Measurements from ENCODE around the gene PID1. TPM values are rescaled to one million over a fixed set of nuclear protein-coding genes. Genes with fewer than 3 reads are reported as not detected.

The PID1 gene
- total RNA-seq, 4 donors from 2014 or later: 6.4 to 20.6 (median 14.5) TPM

DNA sequence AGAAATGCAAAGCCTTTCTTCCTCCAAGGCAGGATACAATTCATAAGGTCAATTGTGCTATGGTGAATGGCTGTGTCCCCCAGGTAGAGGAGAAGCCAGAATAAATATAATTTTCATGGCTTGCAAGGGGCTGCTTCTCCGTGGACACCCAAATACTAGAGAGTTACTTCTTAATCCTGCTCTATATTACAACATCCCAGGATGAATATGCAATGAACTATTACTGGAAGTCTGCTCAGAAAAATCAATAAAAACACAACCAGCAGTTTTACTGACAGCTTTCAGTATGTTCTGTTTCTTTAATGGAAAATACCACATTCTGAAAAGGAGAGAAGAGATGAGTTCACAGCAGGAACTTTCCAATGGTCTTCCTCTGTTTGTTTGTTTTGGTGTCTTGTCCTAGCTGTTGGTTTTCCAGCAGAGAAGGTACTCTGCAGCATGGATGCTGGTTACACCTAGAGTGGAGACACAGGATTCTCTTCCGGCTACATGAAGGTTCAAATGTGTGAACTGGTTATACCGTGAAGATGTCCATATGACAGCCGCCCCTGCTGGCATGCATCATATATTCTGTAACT lies 213.0 kb downstream of the PID1 start:
- Histone ChIP-seq H3K4me1 (no peaks in the 10 kb centered on the region), H3K27ac (no peak overlapping the region), H3K27me3 (no peaks in the 10 kb centered on the region), H3K4me3 (no peak overlapping the region), H3K9me3 (no peaks in the 10 kb centered on the region), H3K36me3 (no peaks in the 10 kb centered on the region)
- 67% methylated on average over 4 of the region's 4 CpGs for whole genome bisulfite sequencing
- TF ChIP-seq POLR2AphosphoS5 (IDR thresholded peaks at IDR 0.05) (no peak), EP300 (IDR thresholded peaks at IDR 0.05) (no peak), POLR2A (IDR thresholded peaks at IDR 0.05) (no peak)
- TF ChIP-seq, protein P1, sequence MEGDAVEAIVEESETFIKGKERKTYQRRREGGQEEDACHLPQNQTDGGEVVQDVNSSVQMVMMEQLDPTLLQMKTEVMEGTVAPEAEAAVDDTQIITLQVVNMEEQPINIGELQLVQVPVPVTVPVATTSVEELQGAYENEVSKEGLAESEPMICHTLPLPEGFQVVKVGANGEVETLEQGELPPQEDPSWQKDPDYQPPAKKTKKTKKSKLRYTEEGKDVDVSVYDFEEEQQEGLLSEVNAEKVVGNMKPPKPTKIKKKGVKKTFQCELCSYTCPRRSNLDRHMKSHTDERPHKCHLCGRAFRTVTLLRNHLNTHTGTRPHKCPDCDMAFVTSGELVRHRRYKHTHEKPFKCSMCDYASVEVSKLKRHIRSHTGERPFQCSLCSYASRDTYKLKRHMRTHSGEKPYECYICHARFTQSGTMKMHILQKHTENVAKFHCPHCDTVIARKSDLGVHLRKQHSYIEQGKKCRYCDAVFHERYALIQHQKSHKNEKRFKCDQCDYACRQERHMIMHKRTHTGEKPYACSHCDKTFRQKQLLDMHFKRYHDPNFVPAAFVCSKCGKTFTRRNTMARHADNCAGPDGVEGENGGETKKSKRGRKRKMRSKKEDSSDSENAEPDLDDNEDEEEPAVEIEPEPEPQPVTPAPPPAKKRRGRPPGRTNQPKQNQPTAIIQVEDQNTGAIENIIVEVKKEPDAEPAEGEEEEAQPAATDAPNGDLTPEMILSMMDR (IDR thresholded peaks at IDR 0.05): no peak
- no peak for DNase-seq (ENCODE audit: low spot score in 2 of 2)

DNA sequence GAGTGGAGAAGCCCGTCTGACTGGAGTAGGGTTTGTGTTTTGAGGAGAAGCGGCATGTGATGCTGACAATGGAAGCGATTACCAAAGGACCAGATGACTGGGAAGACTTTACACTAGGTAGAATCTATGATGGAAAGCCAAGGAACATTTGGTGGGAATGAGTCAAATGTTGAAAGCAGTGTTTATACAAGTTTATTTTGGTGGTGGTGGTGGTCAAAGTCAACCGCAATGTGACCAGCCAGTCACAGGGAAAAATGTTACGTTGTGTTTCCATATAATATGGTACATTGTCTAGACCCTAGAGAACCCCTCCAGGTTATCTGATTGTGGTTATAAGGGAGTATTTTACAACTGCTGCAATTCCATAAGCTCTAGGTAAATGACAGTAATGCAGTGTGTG lies 216.8 kb downstream of the PID1 start:
- Histone ChIP-seq H3K27me3 (no peaks in the 10 kb centered on the region), H3K36me3 (no peaks in the 10 kb centered on the region), H3K9me3 (no peaks in the 10 kb centered on the region), H3K4me1 (no peaks in the 10 kb centered on the region), H3K27ac (no peak overlapping the region), H3K4me3 (no peak overlapping the region)
- TF ChIP-seq POLR2AphosphoS5 (IDR thresholded peaks at IDR 0.05) (no peak), EP300 (IDR thresholded peaks at IDR 0.05) (no peak), POLR2A (IDR thresholded peaks at IDR 0.05) (no peak)
- TF ChIP-seq, protein P1 (IDR thresholded peaks at IDR 0.05): no peak
- no peak for DNase-seq (ENCODE audit: low spot score in 2 of 2)
- WGBS: 94% methylated on average over 5 of the region's 5 CpGs

DNA sequence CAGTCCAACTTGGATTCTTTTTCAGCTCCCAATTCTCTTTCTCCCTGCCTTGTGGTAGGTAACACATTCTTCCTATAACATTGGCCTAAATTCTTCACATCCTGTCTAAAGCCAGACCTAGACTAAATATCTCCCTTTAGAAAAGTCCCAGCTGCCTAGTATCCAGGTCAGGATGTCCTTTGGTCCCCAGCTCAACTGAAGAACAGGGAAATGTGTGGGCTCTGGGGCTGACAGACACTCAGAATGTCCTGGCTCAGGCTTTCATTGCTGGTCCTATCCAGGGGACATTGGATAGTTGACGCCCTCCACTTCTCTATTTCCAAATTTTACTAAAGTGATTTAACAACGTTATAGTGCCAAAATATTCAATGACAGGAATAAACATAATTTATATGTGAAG lies 219.3 kb downstream of the PID1 start:
- TF ChIP-seq, protein P1 (IDR thresholded peaks at IDR 0.05): no peak
- TF ChIP-seq EP300 (IDR thresholded peaks at IDR 0.05) (no peak), POLR2A (IDR thresholded peaks at IDR 0.05) (no peak), POLR2AphosphoS5 (IDR thresholded peaks at IDR 0.05) (no peak)
- Histone ChIP-seq H3K9me3 (no peaks in the 10 kb centered on the region), H3K27me3 (no peaks in the 10 kb centered on the region), H3K27ac (no peak overlapping the region), H3K4me3 (no peak overlapping the region), H3K4me1 (no peaks in the 10 kb centered on the region), H3K36me3 (no peaks in the 10 kb centered on the region)
- no peak for DNase-seq (ENCODE audit: low spot score in 2 of 2)
- 67% methylated on average over 2 of the region's 2 CpGs for WGBS

DNA sequence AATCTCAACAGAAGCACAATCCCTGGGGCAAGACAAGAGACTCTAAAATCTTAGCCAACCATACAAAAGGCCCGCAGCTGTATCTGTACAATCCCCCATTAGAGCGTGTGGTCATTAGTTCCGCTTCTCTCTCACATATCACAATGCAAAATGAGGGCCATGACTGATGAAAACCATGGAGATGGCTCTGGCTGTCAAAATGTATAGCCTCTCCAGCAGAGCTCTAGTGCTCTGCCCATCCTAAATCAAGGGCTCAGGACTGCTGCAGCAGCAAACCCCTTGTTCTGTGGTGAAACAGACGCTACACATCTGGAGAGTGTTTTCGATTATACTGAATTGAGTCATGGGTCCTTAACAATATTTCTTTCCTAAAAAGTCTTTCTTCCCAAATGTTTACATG lies 221.0 kb downstream of the PID1 start:
- H3K27me3 ChIP-seq: no peaks in the 10 kb centered on the region
- no peak overlapping the region for H3K27ac ChIP-seq
- DNase-seq (ENCODE audit: low spot score in 2 of 2): no peak
- TF ChIP-seq POLR2A (IDR thresholded peaks at IDR 0.05): no peak
- no peak for TF ChIP-seq POLR2AphosphoS5 (IDR thresholded peaks at IDR 0.05)
- TF ChIP-seq, protein P1 (IDR thresholded peaks at IDR 0.05): no peak
- TF ChIP-seq EP300 (IDR thresholded peaks at IDR 0.05): no peak
- no peaks in the 10 kb centered on the region for H3K9me3 ChIP-seq
- 61% methylated on average over 5 of the region's 5 CpGs for WGBS
- no peaks in the 10 kb centered on the region for H3K4me1 ChIP-seq
- no peak overlapping the region for H3K4me3 ChIP-seq
- H3K36me3 ChIP-seq: no peaks in the 10 kb centered on the region

DNA sequence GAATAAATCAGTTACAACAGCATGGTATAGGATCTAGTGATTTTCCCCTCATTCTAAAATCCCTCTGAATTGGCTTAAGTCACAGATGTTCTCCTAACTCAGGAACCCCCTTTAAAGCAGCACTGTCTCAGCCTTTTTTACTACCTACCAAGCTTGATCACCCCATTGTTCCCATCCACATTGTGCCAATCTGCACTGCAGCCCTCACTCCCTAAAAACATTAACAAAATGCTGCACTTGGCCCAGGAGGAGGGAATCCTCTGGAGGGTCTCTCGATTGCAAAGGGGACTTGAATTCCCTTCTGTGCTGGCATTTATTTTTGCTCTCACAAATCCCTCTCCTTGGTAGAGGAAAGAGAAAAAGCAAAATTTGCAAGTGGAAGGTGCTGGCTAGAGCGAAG lies 223.0 kb downstream of the PID1 start:
- 67% methylated on average over 2 of the region's 2 CpGs for WGBS
- Histone ChIP-seq H3K9me3 (no peaks in the 10 kb centered on the region), H3K4me1 (no peaks in the 10 kb centered on the region), H3K27ac (no peak overlapping the region), H3K27me3 (no peaks in the 10 kb centered on the region), H3K36me3 (no peaks in the 10 kb centered on the region), H3K4me3 (no peak overlapping the region)
- no peak for TF ChIP-seq POLR2AphosphoS5 (IDR thresholded peaks at IDR 0.05)
- TF ChIP-seq, protein P1 (IDR thresholded peaks at IDR 0.05): no peak
- TF ChIP-seq POLR2A (IDR thresholded peaks at IDR 0.05): no peak
- TF ChIP-seq EP300 (IDR thresholded peaks at IDR 0.05): no peak
- DNase-seq (ENCODE audit: low spot score in 2 of 2): no peak

Measured in suprapubic skin (tissue), 4 donors.